GM21717 (cell line): ENCODE results near the gene ZNF117.
"Not testable (repeated sequence)": the region's sequence is repeated elsewhere in the genome, so short reads cannot be mapped to it uniquely, and the experiment has no call there.

Source experiments
- ATAC-seq: cut with Tn5 transposase; IDR thresholded peaks from one replicate; pipeline ENCODE4 v1.9.1; 2021; ENCODE audit warnings: mild to moderate bottlenecking, moderate library complexity; ENCODE audit not compliant: unreplicated experiment

ZNF117 gene

DNA sequence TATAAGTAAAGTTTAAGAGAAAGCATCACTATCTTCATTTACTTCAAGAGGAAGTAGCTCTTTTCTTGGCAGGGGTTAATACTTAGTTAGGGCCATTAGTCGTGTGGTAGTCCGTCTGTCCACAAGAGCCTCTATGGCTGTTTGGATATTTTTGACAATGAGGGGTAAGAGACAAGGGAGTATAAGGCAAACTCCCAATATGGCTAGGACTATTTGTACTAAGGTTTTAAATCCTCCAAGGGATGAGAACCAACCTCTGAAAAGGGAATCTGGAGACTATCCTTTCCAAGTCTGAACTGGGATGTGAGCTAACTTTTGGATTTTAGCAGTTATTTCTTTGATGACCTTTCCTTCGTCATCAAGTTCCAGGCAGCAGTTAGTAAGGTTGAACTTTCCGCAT, at the start of gene ZNF117:
Gene ZNF117 (minus strand): TSS at position 101 of the 400 bp plus-strand sequence.
- no peak for ATAC-seq

DNA sequence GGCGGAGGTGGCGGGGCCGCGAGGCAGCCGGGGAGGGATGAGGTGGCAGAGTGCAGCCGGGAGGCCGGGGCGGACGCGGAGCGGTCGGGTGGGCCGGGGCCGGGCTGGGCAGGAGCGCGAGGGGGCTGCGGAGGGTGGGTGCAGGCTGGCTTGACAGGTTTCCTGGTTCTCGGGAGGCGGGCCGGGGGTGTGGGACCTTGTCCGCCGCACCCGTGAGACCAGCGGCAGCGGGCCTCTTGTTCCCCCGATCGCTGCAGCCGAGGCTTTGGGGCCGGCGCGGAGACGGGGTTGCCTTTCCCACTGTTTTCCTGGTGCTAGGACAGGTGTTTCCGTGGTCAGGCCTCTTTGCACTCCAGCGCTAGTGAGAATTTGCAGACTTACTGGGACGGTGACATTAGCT, 47.9 kb upstream of the ZNF117 start:
- peak; percentile 24 for ATAC-seq

DNA sequence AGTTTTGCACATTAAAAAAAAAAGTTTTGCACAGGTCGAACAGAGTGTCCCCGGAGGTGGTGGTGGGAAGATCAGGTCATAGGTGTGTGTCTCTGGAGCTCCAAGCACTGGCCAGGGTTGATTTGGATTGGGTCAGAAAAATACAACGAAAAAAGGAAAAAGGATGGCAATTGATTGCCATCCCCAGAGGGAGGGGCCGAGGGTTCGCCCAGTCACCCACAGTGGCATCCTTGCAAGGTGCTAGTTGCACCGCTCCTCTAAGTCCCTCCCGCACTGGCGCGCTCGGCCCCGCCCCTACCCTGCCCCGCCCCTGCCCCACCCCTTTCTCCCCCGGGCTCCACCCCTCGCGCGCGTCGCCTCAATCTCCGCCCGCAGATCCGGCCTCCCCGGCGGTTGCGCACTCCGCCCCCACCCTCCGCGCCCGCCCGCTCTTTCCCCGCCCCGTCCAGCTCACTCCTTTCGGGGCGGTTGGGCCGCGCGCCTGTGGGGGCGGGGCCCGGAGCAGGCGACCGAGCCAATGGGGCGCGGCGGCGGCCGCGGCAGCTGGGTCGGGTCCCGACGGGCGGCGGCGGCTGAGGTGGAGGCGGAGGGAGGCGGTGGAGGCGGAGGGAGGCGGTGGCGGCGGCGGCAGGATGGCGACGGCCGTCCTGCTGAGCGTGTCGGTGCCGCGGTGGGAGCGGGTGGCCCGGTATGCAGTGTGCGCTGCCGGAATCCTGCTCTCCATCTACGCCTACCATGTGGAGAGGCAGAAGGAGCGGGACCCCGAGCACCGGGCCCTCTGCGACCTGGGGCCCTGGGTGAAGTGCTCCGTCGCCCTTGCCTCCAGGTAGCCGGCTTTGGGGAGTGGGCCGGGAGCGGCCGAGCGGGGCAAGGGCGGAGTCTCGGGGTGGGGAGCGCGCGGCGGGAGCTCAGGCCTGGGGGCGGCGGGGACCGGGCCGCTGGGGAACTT, 47.2 kb upstream of the ZNF117 start:
- peak; percentile 80 for ATAC-seq

DNA sequence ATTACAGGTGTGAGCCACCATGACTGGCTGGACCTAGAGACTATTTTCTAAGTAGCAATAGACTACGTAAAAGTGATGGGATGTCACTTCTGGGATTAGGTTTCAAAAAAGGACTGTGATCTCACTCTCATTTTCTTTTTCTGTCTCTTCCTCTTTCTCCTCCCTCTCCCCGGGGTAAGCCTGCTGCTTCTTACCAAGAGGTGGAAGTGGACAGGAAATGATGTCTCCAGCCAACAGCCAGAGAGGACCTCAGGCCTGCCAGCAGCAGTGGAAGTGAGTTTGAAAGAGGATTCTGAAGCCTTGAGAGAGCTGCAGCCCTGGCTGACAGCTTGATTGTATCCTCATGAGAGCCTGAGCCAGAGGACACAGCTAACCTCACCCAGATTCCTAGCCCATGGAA, 45.7 kb upstream of the ZNF117 start:
- not testable (repeated sequence) for ATAC-seq

DNA sequence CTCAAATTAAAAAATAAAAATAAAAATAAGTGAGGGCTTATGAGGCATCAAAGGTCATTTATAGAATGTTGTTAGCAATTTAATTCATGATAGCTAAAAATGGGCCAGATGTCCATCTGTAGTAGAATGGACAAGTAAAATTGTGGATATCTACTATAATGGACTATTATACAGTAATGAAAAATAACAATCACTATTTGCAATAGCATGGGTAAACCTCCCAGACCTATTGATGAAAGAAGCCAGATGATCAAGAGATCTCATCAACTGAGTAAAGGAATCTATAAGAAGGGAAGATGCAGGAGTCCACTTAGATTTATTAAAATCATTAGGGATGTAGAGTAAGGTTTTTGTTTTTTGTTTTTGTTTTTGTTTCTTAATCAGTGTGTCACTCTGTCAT, 44.6 kb upstream of the ZNF117 start:
- ATAC-seq = not testable (repeated sequence)

DNA sequence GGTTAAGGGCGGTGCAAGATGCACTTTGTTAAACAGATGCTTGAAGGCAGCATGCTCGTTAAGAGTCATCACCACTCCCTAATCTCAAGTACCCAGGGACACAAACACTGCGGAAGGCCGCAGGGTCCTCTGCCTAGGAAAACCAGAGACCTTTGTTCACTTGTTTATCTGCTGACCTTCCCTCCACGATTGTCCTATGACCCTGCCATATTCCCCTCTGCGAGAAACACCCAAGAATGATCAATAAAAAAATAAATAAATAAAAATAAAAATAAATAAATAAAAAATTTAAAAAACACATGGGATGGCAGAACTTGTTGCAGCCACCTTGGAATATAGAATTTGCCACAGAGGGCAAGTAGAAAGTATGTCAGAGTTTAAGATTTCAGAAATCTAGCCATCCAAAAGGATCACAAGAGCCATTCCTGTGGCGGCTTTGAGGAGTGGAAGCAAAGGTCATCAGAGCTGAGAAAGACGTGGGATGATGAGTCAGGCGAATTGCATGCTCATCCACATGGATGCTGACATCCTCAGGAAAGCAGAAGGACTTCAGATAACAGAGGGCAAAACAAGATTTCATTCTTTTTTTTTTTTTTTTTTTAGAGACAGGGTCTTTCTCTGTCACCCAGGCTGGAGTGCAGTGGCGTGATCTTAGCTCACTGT, 43.4 kb upstream of the ZNF117 start:
- ATAC-seq = not testable (repeated sequence)

DNA sequence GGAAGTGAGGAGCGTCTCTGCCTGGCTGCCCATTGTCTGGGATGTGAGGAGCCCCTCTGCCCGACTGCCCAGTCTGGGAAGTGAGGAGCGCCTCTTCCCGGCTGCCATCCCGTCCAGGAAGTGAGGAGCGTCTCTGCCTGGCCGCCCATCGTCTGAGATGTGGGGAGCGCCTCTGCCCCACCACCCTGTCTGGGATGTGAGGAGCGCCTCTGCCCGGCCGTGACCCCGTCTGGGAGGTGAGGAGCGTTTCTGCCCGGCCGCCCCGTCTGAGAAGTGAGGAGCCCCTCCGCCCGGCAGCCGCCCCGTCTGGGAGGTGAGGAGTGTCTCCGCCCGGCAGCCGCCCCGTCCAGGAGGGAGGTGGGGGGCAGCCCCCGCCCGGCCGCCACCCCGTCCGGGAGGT, 42.6 kb upstream of the ZNF117 start:
- ATAC-seq = not testable (repeated sequence)

DNA sequence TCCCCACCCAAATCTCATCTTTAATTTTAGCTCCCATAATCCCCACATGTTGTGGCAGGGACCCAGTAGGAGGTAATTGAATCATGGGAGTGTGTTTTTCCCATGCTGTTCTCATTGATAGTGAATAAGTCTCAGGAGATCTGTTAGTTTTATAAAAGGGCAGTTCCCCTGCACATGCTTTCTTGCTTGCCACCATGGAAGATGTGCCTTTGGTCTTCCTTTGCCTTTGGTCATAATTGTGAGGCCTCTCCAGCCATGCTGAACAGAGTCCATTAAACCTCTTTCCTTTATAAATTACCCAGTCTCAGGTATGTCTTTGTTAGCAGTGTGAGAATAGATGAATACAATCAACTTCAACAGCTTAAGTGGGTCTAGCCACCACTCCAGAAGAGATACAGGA, 34.2 kb upstream of the ZNF117 start:
- not testable (repeated sequence) for ATAC-seq

DNA sequence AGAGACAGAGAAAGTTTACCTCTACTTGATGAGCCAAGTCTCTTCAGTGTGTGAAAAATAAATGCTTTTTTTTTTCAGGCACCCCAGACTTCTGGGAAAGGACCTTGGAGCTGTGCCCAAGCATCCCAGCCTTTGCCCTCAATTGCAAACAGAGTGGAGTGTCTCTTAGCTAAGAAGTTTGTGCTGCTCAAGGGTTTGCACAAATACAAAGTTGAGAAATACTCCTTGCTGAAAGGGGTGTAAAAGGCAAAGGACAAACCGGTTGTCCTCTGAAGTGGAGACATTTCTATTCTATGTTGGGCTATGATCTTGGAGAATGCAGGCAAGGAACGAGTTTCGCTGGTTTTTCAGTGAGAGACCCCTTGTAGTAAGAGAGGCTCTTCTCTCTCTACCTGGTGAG, 30.1 kb upstream of the ZNF117 start:
- not testable (repeated sequence) for ATAC-seq

DNA sequence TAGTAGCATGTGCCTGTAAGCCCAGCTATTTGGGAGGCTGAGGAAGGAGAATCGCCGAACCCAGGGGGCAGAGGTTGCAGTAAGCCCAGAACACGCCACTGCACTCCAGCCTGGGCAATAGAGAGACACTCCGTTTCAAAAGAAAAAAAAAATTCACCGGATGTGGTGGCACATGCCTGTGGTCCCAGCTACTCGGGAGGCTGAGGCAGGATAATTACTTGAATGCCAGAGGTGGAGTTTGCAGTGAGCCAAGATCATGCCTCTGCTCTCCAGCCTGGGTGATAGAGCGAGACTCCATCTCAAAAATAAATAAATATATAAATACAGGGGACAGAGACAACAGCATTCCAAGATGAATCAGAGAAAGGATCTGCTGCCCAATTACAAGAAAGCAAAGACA, 19.0 kb upstream of the ZNF117 start:
- ATAC-seq = not testable (repeated sequence)

DNA sequence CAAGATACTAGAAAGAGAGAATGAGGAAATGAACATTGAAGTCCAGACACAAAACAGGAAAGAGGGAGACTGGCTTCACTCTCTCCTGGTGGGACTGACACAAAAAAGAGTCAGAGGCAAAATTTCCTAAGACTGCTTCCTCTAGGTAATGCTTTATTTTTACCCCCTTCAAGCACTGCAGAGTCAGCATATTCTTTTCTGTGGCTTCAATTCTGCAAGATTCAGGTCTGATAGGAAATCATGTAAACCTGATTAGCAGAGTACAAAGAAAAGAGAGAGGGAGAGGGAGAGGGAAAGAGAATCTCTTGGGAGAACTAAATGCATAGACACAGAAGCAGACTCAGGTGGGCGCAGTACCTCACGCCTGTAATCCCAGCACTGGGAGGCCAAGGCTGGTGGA, 18.6 kb upstream of the ZNF117 start:
- not testable (repeated sequence) for ATAC-seq

DNA sequence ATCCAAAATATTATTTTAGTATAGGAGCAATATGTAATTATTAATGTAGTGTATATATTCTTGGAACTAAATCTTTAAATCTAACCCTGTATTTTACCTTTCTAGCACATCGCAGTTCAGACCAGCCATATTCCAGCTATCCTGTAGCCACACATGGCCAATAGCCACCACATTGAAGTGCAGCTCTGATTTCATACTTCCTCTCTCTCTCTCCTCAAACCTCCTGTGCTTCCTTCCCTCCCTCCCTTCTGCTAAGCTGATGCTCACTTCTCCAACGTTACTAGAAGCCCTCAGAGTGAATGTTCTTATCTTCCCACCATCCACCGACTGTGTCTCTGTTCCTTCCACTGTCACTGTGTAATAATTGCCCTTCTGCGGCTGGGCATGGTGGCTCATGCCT, 16.2 kb upstream of the ZNF117 start:
- not testable (repeated sequence) for ATAC-seq

DNA sequence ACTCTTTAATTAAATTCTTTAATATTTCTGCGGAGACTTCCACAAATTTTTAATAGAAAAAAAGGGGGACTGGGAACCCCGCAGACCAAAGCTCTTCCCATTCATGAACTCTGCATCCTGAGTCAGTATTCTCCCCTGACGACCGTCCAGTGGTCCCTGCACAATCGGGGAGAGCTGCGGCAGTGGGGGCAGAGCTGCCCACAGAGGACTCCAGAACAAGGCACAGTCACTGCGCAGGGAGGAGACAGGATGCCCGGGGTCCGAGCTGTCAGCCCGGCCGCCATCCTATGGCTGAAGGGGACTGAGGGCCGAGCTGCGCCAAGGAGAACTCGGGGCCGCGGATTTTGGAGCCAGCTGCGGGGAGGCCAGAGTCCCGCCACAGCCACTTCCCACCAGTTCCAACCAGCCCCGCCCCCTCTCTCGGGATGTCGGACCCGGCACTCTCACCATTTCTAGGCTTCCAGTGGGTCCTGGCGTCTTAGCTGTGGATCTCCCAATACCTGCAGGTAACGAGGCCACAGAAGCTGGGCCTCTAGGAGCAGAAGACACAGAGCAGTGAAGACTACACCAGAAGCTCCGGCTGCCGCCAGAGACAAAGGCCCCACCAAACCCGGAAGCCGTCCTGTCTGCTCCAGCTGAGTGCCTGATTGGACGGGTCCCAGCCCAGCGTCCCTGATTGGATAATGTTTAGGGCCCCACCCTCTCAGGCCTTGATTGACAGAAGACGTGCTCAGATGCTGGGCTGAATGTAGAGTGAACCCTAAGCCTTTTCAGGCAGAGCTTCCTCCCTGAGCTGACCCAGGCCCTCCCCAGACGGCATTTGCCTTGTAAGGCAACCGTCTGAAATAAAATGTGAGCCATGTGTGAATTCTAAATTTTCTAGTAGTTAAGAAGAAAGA, 15.5 kb upstream of the ZNF117 start, which contains the start of gene ERV3-1:
Gene ERV3-1 (minus strand): TSS at position 594 of the 899 bp plus-strand sequence. CDS start 13,661 bp downstream, outside the sequence.
- peak; percentile 100 for ATAC-seq

DNA sequence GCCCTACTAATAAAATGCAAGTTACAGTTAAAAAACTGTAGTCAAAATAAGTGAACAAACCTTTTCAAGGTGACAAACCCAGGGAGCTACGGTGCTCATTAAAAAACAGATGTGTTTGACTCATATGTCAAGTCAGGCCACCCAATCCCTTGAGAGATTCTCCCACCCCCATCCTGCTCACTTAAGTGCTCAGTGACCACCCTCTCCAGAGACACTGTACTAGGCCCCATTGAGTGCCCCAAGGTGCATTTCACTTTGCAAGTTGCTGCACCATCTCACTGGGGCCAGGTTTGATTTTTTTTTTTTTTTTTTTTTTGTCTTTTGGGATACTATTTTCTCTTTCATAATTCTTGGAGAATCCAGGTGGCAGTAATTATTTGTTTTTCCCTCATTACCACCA, 13.7 kb upstream of the ZNF117 start:
- no peak for ATAC-seq

DNA sequence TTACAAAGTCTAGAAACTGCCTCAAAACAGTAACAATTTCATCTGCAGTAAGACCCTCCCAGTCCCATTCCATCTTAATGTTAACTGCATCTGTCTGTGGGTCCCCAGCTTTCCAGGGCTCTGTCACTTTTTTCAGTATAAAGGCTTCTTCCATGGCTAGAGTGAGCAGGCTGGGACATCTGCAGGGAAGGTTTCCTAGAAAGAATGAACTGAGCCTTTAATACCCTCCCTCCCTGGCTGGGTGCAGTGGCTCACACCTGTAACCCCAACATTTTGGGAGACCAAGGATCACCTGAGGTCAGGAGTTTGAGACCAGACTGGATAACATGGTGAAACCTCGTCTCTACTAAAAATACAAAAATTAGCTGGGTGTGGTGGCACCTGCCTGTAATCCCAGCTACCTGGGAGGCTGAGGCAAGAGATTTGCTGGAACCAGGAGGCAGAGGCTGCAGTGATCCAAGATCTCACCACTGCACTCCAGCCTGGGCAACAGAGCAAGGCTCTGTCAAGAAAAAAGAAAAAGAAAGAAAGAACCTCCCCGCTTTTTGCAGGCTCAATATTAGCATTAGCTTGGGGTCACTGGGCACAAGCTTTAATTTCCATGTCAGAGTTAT, 12.2 kb upstream of the ZNF117 start:
- no peak for ATAC-seq

DNA sequence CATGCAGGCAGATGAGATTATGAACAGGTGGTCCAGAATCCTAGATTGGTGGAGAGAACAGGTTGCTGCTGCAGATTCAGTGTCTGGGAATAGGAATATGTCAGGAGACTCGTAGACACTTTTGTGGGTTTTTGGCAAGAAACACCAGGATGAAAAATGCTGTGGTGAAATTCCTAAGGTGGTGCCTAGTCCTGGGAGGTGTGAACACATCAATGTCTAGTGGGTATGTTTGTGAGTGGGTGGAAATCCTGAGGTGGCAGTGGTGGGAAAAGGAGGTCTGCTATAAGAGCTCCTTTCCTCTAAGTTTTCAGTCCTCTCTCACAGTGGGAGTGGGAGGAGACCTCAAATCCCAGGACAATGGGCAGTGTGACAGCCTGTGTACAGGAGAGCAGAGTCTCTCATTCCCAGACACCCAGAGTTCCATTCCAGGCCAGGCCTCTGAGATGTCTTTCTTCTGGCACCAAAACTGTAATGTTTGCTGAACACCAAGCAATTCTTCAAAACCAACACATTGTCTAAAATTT, 10.5 kb upstream of the ZNF117 start:
- ATAC-seq = no peak

DNA sequence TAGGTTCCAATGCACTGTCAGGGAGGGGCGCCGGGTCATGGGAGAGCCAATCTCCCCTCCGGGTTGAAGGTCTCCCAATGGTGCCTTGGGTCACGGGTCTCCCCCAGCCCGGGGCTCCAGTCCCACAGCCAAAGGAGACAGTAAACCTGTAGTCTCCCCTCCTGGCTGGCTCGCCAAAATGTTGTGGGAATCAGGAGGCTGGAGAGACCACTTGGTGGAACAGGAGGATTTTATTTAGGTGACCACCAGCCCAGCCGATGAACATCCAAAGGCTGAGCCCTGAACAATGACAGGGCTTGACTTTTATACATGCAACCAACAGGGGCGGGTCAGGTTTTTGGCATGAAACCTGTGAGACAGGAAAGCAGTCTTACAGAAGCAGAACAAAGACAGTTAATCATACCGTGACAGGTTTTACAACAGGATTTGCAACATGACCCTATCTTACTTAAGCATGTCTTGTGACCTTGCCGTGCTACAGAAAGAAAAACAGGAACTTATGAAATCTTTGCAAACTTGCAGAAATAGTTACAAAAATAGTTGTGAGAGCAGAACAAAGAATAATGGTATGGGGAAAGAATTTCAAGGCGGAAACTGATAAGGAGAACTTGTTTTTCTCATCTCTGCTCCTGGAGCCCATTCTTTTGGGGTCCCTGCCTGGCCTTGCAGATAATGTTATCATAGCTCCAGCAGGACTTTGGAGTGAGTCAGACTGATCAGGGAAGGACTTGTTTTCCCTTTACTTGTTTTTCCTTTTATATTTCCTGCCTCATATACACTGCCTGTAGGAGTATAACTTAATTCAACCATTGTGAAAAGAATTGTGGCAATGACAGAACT, 8.5 kb upstream of the ZNF117 start:
- no peak for ATAC-seq

DNA sequence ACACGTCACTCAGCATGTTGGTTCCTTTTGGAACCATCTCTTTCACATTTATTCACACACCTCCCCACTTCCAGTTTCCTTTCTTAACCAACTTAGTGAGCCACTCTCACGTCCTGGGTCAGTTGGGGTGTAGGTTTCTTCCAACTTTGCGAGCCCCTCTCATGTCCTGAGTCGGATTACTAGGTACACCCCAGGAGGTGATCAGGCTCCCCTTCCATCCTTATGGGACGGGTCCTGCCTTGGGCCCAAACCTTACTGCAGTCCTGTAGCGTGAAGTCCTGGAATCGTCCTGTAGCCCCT, 8.0 kb upstream of the ZNF117 start:
- no peak for ATAC-seq

DNA sequence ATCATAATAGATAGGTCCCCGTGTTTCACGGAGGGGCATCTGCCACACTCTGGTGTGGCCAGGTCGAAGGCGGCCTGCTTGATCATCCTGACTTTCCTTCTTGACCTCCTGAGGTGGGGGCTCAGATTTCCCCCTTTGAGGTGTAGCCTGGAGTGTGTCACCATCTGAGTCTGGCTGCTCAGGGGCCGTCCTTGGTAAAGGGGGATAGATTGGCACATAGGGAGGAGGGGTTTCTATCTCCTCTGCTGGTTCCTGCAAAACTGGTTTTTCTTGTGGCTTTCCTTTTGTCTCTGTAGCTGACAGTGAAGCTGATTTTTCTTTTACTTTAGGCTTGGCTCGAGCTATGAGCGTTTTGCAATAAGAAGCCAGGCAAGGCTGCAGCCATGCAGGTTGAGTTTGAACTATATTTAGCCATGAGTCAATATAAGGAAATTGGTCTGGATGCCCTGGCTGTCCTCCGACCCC, 7.1 kb upstream of the ZNF117 start:
- ATAC-seq = no peak
